Measurements from ENCODE around the gene RAB4A.

The RAB4A gene

GRCh38 chr1:229339086-229339485, 68.2 kb downstream of the RAB4A start:
- no peak for DNase-seq (ENCODE audit: low read depth)

DNA sequence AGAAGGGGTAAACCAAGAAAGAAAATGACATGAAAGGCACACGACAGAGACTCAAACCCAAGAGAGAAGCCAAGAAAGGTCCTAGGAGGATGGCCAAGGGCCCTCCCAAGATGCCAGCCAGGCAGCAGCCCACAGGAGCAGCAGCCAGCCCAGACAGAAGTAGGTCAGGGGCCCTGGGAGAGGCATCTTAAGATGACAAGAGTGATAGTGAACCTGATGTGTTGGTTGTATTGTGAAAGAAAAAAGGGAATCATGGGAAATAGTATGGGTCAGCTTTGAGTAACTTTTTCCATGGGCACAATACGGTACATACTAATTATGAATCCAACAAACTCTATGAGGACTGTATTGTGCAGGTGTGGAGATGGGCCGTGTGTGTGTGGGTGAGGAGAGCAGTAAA, 68.6 kb downstream of the RAB4A start:
- DNase-seq (ENCODE audit: low read depth), result no peak

DNA sequence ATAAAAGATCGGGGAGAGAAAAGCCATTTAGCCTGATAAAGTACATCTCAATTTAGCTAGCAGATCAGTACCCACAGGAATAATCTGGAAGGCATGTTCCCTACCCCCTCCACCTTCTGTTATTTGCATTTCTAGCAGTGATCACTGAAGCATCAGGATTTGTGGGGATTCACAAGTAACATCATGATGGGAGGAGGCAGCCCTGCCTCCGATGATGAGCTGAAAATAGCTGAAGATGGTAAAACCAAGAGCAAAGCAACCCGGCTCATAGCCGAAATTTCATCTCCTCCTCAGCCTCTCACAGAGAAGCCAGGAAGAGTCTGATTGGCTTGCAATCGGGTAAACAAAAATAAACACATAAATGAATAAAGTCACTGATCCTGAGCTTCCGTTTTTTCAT, 69.6 kb downstream of the RAB4A start:
- DNase-seq (ENCODE audit: low read depth), result no peak

- DNase-seq (ENCODE audit: low read depth), result peak; percentile 58
Observed at GRCh38 chr1:229341774-229342655, 71.1 kb downstream of the RAB4A start.

- DNase-seq (ENCODE audit: low read depth), result peak; percentile 15
Observed at GRCh38 chr1:229342656-229343569, 72.0 kb downstream of the RAB4A start, which contains the start of gene CCSAP. CCSAP (minus strand) TSS chr1:229343047; CDS start chr1:229342465, 582 bp downstream.

DNA sequence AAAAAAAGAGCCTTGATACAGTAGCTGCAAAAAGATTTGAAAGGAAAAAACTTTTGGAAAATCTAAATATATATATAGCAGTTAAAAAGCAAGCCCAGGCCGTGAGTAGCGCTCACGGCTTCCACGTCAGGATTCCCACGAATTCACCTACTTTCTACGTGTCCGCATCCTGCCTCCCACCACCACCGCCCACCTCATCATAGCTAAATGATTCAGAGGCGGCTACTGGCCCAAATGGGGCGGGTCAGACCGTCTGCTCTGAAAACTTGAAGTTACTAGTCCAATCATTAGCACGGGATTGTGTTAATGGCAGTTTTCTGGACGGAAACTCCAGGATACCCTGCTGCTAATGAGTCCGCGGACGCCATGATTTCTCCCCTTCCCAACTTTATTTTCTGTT, 73.2 kb downstream of the RAB4A start:
- no peak for DNase-seq (ENCODE audit: low read depth)

GRCh38 chr1:229344937-229345684, 74.2 kb downstream of the RAB4A start:
- no peak for DNase-seq (ENCODE audit: low read depth)

- DNase-seq (ENCODE audit: low read depth), result no peak
Observed at GRCh38 chr1:229347528-229347927, 76.6 kb downstream of the RAB4A start.

- DNase-seq (ENCODE audit: low read depth), result no peak
Observed at GRCh38 chr1:229349463-229350385, 78.8 kb downstream of the RAB4A start.

GRCh38 chr1:229352975-229353374, 82.1 kb downstream of the RAB4A start:
- DNase-seq (ENCODE audit: low read depth), result no peak

GRCh38 chr1:229354226-229354625, 83.3 kb downstream of the RAB4A start:
- no peak for DNase-seq (ENCODE audit: low read depth)
